T-helper 2 cell (primary cell): ENCODE results near the gene AGPS.
A peak's percentile ranks its signal among the peaks of the same experiment; 100 is the strongest.
"Not testable (repeated sequence)": the region's sequence is repeated elsewhere in the genome, so short reads cannot be mapped to it uniquely, and the experiment has no call there.

Experiments
- DNase-seq, 5 experiments: peaks; one replicate each; pipeline versions ENCODE4 v3.0.0 to v3.0.0-alpha.2; 2012 to 2022

The AGPS gene

GRCh38 chr2:177391822-177392372 is 676 bp upstream of the AGPS start:
- no peak for DNase-seq

- peak in 2 of 5 experiments; percentile 10 to 65 for DNase-seq
Measured at GRCh38 chr2:177393203-177393755, 706 bp downstream of the AGPS start.

- no peak for DNase-seq
Measured at GRCh38 chr2:177393824-177394593, 1.4 kb downstream of the AGPS start.

GRCh38 chr2:177394594-177394973 is 2.0 kb downstream of the AGPS start:
- no peak for DNase-seq

GRCh38 chr2:177395351-177396065 is 2.9 kb downstream of the AGPS start:
- DNase-seq, result no peak

- no peak for DNase-seq
Measured at GRCh38 chr2:177396703-177397460, 4.3 kb downstream of the AGPS start.

GRCh38 chr2:177397481-177398289 is 5.1 kb downstream of the AGPS start:
- DNase-seq, result peak in 1 of 5 experiments; percentile 48

GRCh38 chr2:177398290-177398683 is 5.7 kb downstream of the AGPS start:
- no peak for DNase-seq

- no peak for DNase-seq
Measured at GRCh38 chr2:177398791-177399190, 6.2 kb downstream of the AGPS start.

GRCh38 chr2:177399376-177399775 is 6.8 kb downstream of the AGPS start:
- peak in 1 of 5 experiments; percentile 35 for DNase-seq

- DNase-seq, result no peak
Measured at GRCh38 chr2:177400337-177400923, 7.9 kb downstream of the AGPS start.

- DNase-seq, result no peak
Measured at GRCh38 chr2:177402096-177402495, 9.5 kb downstream of the AGPS start.

GRCh38 chr2:177403838-177404237 is 11.3 kb downstream of the AGPS start:
- no peak for DNase-seq

- DNase-seq, result no peak
Measured at GRCh38 chr2:177404243-177404642, 11.7 kb downstream of the AGPS start.

GRCh38 chr2:177405029-177405692 is 12.6 kb downstream of the AGPS start:
- DNase-seq, result no peak

GRCh38 chr2:177406182-177406581 is 13.6 kb downstream of the AGPS start:
- DNase-seq, result no peak

- no peak for DNase-seq
Measured at GRCh38 chr2:177407031-177407430, 14.5 kb downstream of the AGPS start.

GRCh38 chr2:177410629-177411028 is 18.1 kb downstream of the AGPS start:
- not testable (repeated sequence) for DNase-seq

- DNase-seq, result no peak
Measured at GRCh38 chr2:177413703-177414102, 21.1 kb downstream of the AGPS start.

- no peak for DNase-seq
Measured at GRCh38 chr2:177419274-177419673, 26.7 kb downstream of the AGPS start.

- no peak for DNase-seq
Measured at GRCh38 chr2:177422271-177422670, 29.7 kb downstream of the AGPS start.
